Measurements from ENCODE around the gene HOXB1. TPM values are rescaled to one million over a fixed set of nuclear protein-coding genes. Genes with fewer than 3 reads are reported as not detected.

Gene HOXB1
- total RNA-seq, 1 donor from 2014 or later, result not detected

DNA sequence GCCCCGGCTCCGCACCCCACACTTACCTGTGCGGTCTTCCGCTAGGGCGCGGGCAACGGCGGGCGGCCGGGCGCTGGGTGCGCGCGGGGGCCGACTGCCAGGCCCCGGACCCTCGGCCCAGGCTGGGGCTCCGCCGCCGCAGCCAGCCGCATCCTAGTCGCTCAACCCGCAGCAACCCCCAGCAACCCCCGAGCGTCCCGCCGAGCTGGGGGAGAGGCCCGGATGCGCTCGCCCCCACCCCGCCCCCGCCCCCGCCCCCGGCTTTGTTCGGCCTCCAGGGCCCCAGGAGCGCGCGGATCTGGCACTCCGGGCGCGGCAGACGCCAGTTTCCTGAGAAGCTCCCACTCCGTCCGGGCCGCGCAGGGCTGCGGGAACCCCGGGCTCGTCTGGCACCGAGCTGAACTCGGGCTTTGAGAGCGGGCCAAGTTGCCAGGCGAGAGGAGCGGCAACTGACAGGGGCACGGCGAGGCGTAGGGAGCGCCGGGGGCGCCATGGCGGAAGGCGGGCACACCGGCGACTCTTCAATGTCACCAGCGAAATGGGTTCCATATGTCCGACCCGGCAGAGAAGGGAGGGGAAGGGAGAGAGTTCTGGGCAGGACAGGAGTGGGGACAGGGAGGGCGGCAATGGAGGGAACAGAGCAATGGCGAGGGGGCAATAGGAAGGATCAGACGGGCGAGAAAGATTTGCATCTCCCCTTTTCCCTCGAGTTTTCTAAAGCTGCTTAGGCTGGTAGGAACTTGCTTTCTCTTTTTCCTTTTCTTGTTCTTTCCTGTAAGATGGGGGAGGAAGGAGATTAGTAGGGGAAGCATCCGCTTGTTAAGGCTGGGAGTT is 33.6 kb upstream of the HOXB1 start:
- Histone ChIP-seq H3K27me3 (peaks cover 100% of the 10 kb centered on the region), H3K9ac (no peak overlapping the region), H2AFZ (replicated peaks) (no peak overlapping the region), H4K20me1 (ENCODE audit: low read depth) (peaks cover 94% of the 10 kb centered on the region), H3K4me2 (no peak overlapping the region), H3K9me3 (ENCODE audit: low read depth) (no peaks in the 10 kb centered on the region), H3K4me3 (peak overlapping the region; percentile 17), H3K27ac (no peak overlapping the region), H3K4me1 (no peaks in the 10 kb centered on the region), H3K36me3 (no peaks in the 10 kb centered on the region), H3K79me2 (ENCODE audit: low read depth) (no peaks in the 10 kb centered on the region), H3F3A (ENCODE audit: low read depth) (no peaks in the 10 kb centered on the region)
- no peak for DNase-seq (ENCODE audit: low spot score)
- no peak overlapping the region for H3K27ac Mint-ChIP-seq
- no peaks in the 10 kb centered on the region for H3K4me1 Mint-ChIP-seq
- H3K36me3 Mint-ChIP-seq, result no peaks in the 10 kb centered on the region
- peaks cover 3% of the 10 kb centered on the region for H3K9me3 Mint-ChIP-seq
- H3K4me3 Mint-ChIP-seq, result no peak overlapping the region
- TF ChIP-seq EZH2phosphoT487 (IDR thresholded peaks at IDR 0.05) (peak; percentile 96), EZH2 (IDR thresholded peaks at IDR 0.05) (peak; percentile 97)
- TF ChIP-seq, protein P1, sequence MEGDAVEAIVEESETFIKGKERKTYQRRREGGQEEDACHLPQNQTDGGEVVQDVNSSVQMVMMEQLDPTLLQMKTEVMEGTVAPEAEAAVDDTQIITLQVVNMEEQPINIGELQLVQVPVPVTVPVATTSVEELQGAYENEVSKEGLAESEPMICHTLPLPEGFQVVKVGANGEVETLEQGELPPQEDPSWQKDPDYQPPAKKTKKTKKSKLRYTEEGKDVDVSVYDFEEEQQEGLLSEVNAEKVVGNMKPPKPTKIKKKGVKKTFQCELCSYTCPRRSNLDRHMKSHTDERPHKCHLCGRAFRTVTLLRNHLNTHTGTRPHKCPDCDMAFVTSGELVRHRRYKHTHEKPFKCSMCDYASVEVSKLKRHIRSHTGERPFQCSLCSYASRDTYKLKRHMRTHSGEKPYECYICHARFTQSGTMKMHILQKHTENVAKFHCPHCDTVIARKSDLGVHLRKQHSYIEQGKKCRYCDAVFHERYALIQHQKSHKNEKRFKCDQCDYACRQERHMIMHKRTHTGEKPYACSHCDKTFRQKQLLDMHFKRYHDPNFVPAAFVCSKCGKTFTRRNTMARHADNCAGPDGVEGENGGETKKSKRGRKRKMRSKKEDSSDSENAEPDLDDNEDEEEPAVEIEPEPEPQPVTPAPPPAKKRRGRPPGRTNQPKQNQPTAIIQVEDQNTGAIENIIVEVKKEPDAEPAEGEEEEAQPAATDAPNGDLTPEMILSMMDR (IDR thresholded peaks at IDR 0.05), result no peak
- H3K27me3 Mint-ChIP-seq (ENCODE audit: insufficient read depth, low read depth), result peaks cover 44% of the 10 kb centered on the region

DNA sequence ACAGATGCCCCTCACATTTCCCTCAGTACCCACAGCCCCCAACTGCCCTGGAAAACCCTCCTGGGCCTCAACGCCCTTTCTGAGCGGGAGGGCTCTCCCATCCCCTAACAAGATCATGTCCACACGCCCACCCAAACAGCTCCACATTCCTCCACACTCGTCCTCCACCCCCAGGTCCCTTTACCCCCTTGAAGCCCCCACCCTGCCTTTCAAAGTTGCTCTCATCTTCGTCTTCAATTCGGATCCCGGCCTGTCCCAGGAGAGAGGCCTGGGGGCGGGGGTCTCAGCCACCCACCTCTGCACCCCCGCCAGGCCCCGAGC is 33.0 kb upstream of the HOXB1 start:
- Histone ChIP-seq H3K4me1 (no peaks in the 10 kb centered on the region), H3K27me3 (peaks cover 100% of the 10 kb centered on the region), H3K4me3 (no peak overlapping the region), H3K9ac (no peak overlapping the region), H3K27ac (no peak overlapping the region), H3F3A (ENCODE audit: low read depth) (no peaks in the 10 kb centered on the region), H3K79me2 (ENCODE audit: low read depth) (no peaks in the 10 kb centered on the region), H3K36me3 (no peaks in the 10 kb centered on the region), H4K20me1 (ENCODE audit: low read depth) (peaks cover 94% of the 10 kb centered on the region), H3K4me2 (no peak overlapping the region), H2AFZ (replicated peaks) (no peak overlapping the region), H3K9me3 (ENCODE audit: low read depth) (no peaks in the 10 kb centered on the region)
- Mint-ChIP-seq H3K36me3 (no peaks in the 10 kb centered on the region), H3K9me3 (peaks cover 3% of the 10 kb centered on the region), H3K4me3 (peak overlapping the region; percentile 16), H3K27ac (no peak overlapping the region), H3K4me1 (no peaks in the 10 kb centered on the region), H3K27me3 (ENCODE audit: insufficient read depth, low read depth) (peaks cover 50% of the 10 kb centered on the region)
- DNase-seq (ENCODE audit: low spot score), result no peak
- TF ChIP-seq EZH2 (IDR thresholded peaks at IDR 0.05), result peak; percentile 89
- TF ChIP-seq, protein P1 (IDR thresholded peaks at IDR 0.05), result no peak
- TF ChIP-seq EZH2phosphoT487 (IDR thresholded peaks at IDR 0.05), result peak; percentile 73

DNA sequence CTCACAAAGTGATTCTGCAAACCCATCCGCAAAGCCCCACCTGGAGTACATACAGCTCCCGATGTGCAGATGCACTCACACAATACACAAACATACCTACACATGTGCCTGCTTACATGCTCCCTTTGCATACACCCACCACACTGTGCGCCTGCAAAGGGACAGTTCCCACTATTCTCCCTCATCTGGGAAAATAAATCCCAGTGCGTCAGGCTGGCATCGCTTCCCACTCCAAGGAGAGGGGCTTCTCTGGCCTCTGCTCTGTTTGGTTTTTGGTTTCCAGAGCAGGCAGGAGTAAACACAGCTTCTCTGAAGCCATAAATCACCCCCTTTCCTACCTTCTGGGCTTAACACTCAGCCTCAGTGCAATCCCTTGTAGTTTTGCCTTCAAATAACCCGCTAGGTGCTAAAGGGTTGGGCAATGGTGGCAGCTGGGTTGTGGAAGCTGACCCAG is 32.6 kb upstream of the HOXB1 start:
- H3K9ac ChIP-seq, result no peak overlapping the region

DNA sequence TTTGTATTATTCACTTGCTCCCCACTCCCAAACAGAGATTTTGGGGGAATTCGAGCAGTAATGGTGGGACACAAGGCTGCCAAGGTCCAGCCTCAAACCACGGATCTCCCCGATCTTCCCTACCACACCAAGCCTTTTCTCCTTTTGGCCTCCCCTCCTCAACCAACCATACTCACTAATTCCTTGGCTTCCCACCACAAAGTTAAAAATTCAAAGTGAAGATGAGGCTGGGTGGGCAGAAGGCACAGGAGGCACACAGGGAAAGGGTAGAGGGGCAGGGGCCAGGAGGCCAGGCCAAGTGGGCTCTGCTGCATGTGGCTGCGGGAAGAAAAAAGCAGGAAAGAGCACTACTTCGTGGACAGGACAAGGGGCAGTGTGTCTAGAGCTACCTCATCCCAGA is 32.1 kb upstream of the HOXB1 start:
- Histone ChIP-seq H3K27ac (no peak overlapping the region), H3K79me2 (ENCODE audit: low read depth) (no peaks in the 10 kb centered on the region), H4K20me1 (ENCODE audit: low read depth) (peaks cover 94% of the 10 kb centered on the region)

More for the DNA sequence above, 32.6 kb upstream of the HOXB1 start:
- Mint-ChIP-seq H3K36me3 (no peaks in the 10 kb centered on the region), H3K27me3 (ENCODE audit: insufficient read depth, low read depth) (peaks cover 54% of the 10 kb centered on the region), H3K27ac (no peak overlapping the region), H3K4me1 (no peaks in the 10 kb centered on the region), H3K4me3 (peak overlapping the region; percentile 16), H3K9me3 (peaks cover 3% of the 10 kb centered on the region)
- TF ChIP-seq EZH2 (IDR thresholded peaks at IDR 0.05), result no peak
- TF ChIP-seq EZH2phosphoT487 (IDR thresholded peaks at IDR 0.05), result peak; percentile 24
- no peak overlapping the region for H3K4me2 ChIP-seq
- no peak for DNase-seq (ENCODE audit: low spot score)
- H3F3A ChIP-seq (ENCODE audit: low read depth), result no peaks in the 10 kb centered on the region
- H3K9me3 ChIP-seq (ENCODE audit: low read depth), result no peaks in the 10 kb centered on the region
- H3K27me3 ChIP-seq, result peaks cover 100% of the 10 kb centered on the region
- H4K20me1 ChIP-seq (ENCODE audit: low read depth), result peaks cover 94% of the 10 kb centered on the region
- no peak overlapping the region for H2AFZ ChIP-seq (replicated peaks)
- no peaks in the 10 kb centered on the region for H3K79me2 ChIP-seq (ENCODE audit: low read depth)
- no peaks in the 10 kb centered on the region for H3K36me3 ChIP-seq
- H3K4me3 ChIP-seq, result no peak overlapping the region
- H3K4me1 ChIP-seq, result no peaks in the 10 kb centered on the region
- no peak overlapping the region for H3K27ac ChIP-seq

More for the DNA sequence above, 32.1 kb upstream of the HOXB1 start:
- no peaks in the 10 kb centered on the region for H3K36me3 Mint-ChIP-seq
- Histone ChIP-seq H3F3A (ENCODE audit: low read depth) (no peaks in the 10 kb centered on the region), H3K4me1 (no peaks in the 10 kb centered on the region), H3K36me3 (no peaks in the 10 kb centered on the region), H3K4me3 (no peak overlapping the region), H3K27me3 (peaks cover 100% of the 10 kb centered on the region), H3K9me3 (ENCODE audit: low read depth) (no peaks in the 10 kb centered on the region), H3K4me2 (no peak overlapping the region), H2AFZ (replicated peaks) (no peak overlapping the region), H3K9ac (no peak overlapping the region)
- H3K4me3 Mint-ChIP-seq, result no peak overlapping the region
- TF ChIP-seq EZH2phosphoT487 (IDR thresholded peaks at IDR 0.05) (no peak), EZH2 (IDR thresholded peaks at IDR 0.05) (no peak)
- TF ChIP-seq, protein P1 (IDR thresholded peaks at IDR 0.05), result no peak
- H3K4me1 Mint-ChIP-seq, result no peaks in the 10 kb centered on the region
- no peak overlapping the region for H3K27ac Mint-ChIP-seq
- H3K27me3 Mint-ChIP-seq (ENCODE audit: insufficient read depth, low read depth), result peaks cover 59% of the 10 kb centered on the region
- DNase-seq (ENCODE audit: low spot score), result no peak
- peaks cover 3% of the 10 kb centered on the region for H3K9me3 Mint-ChIP-seq
